NCI-H460 (cell line): ENCODE results near the gene ENTPD7. TPM values are rescaled to one million over a fixed set of nuclear protein-coding genes. Genes with fewer than 3 reads are reported as not detected.

ENCODE experiments used
- DNase-seq: peaks from one replicate; pipeline ENCODE4 v3.0.0-alpha.2; 2016; ENCODE audit warnings: low read depth; ENCODE audit errors: extremely low read depth
- total RNA-seq: library from RNA; depleted of rRNA; stranded (reverse); fragments of >200 nt; shearing (Covaris generic); gene quantifications from 2 replicates; pipeline ENCODE4 v1.2.3, GENCODE V29; 2014

Gene ENTPD7
- total RNA-seq, 1 experiment from 2014 or later: 17.6 TPM

DNA sequence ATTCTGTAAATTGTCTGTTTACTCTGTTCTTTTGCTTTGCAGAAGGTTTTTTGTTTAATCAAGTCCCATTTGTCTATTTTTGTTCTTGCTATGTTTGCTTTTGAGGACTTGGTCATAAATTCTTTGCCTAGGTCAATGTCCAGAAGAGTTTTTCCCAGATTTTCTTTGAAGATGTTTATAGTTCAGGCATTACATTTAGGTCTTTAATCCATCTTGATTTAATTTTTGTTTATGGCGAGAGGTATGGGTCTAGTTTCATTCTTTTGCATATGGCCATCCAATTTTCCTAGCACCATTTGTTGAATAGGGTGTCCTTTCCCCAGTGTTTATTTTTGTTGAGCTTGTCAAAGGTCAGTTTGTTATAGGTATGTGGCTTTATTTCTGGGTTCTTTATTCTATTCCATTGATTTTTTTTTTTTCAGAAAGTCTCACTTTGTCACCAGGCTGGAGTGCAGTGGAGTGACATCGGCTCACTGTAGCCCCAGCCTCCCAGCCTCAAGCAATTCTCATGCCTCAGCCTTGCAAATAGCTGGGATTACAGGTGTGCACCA lies 11.6 kb upstream of the ENTPD7 start:
- DNase-seq: no peak

DNA sequence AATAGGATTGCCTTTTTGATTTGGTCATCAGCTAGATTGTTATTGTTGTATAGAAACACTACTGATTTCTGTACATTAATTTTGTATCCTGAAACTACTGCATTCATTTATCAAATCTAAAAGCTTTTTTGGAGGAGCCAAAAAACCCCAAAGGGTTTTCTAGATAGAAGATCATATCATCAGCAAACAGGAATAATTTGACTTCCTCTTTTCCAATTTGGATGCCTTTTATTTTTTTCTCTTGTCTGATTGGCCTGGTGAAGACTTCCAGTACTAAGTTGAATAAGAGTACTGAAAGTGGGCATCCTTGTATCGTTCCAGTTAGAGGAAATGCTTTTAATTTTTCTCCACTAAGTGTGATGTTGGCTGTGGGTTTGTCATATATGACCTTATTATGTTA lies 10.6 kb upstream of the ENTPD7 start:
- no peak for DNase-seq

- DNase-seq: no peak
These were observed 6.4 kb upstream of the ENTPD7 start for GRCh38 chr10:99652800-99653390.

GRCh38 chr10:99654390-99655175 lies 4.7 kb upstream of the ENTPD7 start:
- DNase-seq: no peak

- no peak for DNase-seq
These were observed 2.9 kb upstream of the ENTPD7 start for GRCh38 chr10:99656199-99657064.

DNA sequence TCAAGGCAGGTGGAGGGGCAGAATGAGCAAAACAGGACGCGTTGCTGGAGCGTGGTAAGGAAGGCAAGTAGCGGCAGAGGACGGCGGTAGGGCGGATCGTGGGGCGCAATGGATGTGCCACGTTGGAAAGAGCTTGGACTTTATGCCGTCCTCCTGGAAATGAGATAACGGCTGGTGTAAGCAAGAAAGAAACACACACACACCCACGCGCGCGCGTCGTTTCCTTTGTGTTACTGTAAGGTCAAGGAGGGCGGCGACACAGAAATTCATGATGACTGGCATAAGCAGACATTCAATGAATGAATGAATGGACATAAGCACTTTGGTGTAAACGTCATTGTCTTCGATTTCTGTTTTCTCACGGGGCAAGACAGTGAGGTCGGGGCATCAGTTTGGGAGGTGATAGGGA lies 683 bp upstream of the ENTPD7 start:
- DNase-seq: peak; percentile 26

- DNase-seq: no peak
These were observed 608 bp downstream of the ENTPD7 start for GRCh38 chr10:99659868-99660366.

GRCh38 chr10:99660662-99661376 lies 1.5 kb downstream of the ENTPD7 start:
- no peak for DNase-seq

DNA sequence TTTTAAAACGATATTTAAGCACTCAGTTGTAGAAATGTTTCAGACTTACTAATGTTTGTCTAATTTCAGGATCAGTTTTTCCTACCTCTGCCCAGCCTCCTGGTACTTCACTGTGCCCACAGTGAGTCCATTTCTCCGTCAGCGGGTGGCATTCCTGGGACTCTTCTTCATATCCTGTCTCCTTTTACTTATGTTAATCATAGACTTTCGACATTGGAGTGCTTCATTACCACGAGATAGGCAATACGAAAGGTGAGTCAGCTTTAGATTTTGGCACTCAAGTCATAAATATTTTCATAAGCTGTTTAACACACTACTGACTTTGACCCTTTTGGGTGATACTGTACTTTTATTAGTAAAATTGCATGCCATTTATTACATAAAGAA lies 2.1 kb downstream of the ENTPD7 start:
- DNase-seq: peak; percentile 77

DNA sequence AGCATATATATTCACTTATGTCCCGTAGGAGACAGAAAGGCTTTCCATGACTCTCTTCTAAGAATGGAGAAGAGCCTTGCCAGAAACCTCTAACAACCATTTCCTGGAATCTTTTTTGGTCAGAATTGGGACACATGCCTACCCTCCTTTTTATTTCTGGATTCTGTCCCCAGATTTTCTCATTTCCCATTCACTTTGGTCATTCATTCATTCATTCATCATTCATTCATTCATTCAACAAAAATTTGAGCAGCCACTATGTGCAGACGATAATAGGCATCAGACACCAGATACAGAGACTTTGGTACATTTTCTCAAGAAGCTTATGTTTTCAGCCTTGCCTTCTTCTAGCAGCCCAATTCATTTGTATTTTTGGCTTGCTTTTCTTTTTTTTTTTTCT lies 6.0 kb downstream of the ENTPD7 start:
- DNase-seq: no peak

- DNase-seq: no peak
These were observed 7.9 kb downstream of the ENTPD7 start for GRCh38 chr10:99667108-99667751.

DNA sequence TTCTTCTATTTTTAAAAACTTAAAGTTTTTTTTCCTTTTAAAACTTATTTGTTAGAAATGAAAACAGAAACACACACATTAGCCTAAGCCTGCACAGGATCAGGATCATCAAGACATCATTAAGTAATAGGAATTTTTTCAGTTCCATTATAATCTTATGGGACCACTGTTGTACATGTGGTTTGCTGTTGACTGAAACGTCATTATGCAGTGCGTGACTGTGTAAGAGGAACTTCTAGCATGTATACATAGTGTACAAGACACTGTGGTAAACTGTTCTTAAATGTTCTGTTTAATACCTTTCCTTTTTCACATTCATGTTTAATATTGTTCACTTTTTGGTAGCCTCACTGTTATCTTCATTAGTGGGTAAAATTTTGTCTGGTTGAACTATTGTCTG lies 12.1 kb downstream of the ENTPD7 start:
- DNase-seq: no peak

- DNase-seq: no peak
These were observed 13.6 kb downstream of the ENTPD7 start for GRCh38 chr10:99672884-99673283.

- no peak for DNase-seq
These were observed 14.2 kb downstream of the ENTPD7 start for GRCh38 chr10:99673492-99673891.

DNA sequence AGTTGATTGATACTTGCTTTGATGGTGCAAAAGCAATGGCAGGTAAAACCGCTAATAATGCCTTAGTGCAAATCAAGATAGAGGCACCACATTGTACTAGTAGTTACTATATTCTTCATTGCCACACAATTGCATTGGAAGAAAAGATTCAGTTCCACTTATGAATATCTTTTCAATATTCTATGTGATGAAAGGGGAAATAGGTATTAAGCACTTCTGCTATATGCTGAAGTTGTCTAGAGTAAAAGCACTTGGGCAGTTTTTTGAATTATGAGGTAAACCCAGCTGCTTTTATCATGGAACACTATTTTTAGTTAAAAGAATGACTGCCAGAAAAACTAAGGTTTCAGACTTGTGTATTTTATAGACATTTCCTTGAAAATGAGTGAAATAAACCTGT lies 15.5 kb downstream of the ENTPD7 start:
- DNase-seq: no peak

- DNase-seq: no peak
These were observed 17.1 kb downstream of the ENTPD7 start for GRCh38 chr10:99676426-99676825.

GRCh38 chr10:99676895-99677294 lies 17.6 kb downstream of the ENTPD7 start:
- no peak for DNase-seq

- DNase-seq: no peak
These were observed 19.6 kb downstream of the ENTPD7 start for GRCh38 chr10:99678921-99679320.

- DNase-seq: peak; percentile 17
These were observed 22.2 kb downstream of the ENTPD7 start for GRCh38 chr10:99681553-99681952.

- no peak for DNase-seq
These were observed 22.7 kb downstream of the ENTPD7 start for GRCh38 chr10:99682032-99682431.
